Neuronal stem cell (in vitro differentiated cells): ENCODE results near the gene HNRNPH1. TPM values are rescaled to one million over a fixed set of nuclear protein-coding genes. Genes with fewer than 3 reads are reported as not detected.

ENCODE experiments used
- small RNA-seq: library from polyadenylated mRNA; stranded (forward); fragments of <200 nt; extraction: miRNeasy Mini kit (QIAGEN cat#:217004); gene quantifications from one replicate; pipeline ENCODE3, GENCODE V24; 2013; ENCODE audit not compliant: insufficient read depth

The HNRNPH1 gene

Small RNAs within 50 kb of the gene (small RNA-seq; reads per million reads assigned to genes)
- not detected for gene RF00017
